IPS-NIHi7 (cell line): ENCODE data around the gene NT5C3A.

ENCODE experiments used
- DNase-seq: peaks from one replicate; pipeline ENCODE4 v3.0.0; 2012; ENCODE audit warnings: mixed read lengths; ENCODE audit errors: extremely low spot score

The NT5C3A gene

DNA sequence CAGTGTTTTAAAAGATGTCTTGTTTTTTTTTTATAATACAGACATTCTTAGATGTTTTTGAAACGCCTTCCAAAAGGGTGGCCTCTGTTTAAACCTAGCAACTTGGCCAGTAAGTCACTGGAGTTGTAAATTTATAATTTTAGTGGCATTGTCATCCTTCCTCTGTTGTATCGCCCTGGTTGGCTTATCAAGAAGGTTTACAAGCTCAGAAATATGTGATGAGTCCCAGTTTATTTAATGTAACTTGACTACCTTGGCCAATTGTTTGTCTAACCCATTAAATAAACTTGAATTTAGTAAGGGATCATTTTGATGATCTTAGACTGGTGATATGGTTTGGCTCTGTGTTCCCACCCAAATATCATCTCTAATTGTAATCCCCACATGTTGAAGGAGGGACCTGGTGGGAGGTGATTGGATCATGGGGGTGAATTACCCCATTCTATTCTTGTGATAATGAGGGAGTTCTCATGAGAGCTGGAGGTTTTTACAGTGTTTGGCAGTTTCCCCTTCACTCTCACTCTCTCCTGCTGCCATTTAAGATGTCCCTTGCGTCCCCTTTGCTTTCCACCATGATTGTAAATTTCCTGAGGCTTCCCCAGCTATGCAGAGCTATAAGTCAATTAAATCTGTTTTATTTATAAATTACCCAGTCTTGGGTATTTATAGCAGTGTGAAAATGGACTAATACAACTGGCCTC is 13.4 kb upstream of the NT5C3A start:
- no peak for DNase-seq

DNA sequence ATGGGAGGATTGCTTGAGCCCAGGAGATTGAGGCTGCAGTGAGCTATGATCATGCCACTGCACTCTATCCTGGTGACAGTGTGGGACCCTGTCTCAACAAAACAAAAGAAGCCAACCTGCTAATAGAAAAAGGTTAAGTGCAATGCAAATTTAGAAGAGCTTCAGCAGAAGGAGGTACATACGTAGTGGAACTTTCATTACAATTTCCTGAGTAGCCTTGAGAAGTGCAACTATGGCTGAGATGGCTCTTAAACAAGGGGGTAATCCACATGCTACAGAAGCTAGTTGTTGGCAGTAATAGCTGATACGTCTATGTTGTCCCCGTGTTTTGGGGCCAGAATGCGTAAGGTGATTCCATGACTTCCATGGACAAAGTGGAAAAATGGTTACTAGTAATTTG is 10.7 kb upstream of the NT5C3A start:
- no peak for DNase-seq

DNA sequence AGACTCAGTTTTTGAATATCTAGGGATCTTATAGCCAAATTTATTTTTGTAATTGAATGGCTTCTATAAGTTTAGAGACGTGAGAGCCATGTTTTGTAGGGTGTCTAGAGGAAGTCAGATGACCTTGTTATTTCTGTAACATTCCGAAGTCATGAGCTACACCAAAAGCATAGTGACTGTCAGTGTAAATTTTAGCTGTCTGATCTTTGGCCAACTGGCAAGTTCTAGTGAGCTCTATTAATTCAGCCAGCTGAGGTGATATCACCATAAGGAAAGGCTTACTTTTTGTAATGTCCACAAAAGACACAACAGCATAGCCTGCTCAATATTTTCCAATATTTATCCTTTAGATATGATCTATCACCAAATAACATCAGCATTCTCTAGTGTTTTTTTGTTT is 9.9 kb upstream of the NT5C3A start:
- DNase-seq, result no peak

DNA sequence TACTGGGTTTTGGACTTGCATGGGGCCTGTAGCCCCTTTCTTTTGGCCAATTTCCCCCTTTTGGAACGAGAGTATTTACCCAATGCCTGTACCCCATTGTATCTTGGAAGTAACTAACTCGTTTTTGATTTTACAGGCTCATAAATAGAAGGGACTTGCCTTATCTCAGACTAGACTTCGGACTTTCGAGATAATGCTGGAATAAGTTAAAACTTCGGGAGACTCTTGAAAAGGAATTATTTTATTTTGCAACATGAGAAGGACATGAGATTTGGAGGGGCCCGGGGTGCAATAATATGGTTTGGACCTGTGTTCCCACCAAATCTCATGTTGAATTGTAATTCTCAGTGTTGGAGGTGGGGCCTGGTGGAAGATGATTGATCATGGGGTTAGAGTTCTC is 8.3 kb upstream of the NT5C3A start:
- no peak for DNase-seq

DNA sequence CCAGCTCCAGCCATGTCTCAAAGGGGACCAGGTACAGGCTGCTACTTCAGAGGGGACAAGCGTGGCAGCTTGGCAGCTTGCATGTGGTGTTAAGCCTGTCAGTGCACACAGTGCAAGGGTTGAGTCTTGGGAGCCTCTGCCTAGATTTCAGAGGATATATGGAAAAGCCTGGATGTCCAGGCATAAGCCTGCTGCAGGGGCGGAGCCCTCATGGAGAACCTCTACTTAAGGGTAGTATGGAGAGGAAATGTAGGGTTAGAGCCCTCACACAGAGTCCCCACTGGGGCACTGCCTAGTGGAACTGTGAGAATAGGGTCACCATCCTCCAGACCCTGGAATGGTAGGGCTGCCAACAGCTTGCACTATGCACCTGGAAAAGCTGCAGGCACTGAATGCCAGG is 7.7 kb upstream of the NT5C3A start:
- no peak for DNase-seq

DNA sequence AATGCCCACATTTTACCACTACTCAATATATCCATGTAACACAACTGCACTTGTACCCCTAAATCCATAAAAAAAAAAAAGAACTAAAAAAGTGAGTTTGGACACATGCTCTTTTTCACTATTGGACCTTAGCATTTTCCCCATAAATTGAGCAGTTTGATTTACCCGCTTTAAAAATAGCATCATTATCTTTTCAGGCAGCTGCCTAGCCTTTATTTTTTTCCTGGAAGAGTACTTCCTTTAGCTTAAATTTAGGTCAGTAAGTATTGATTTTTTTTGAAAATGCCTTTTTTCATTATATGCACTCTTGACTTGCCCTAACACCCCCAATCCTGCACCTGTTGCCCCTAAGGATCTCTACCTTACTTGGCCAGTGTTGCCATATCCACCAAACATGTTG is 5.3 kb upstream of the NT5C3A start:
- no peak for DNase-seq

DNA sequence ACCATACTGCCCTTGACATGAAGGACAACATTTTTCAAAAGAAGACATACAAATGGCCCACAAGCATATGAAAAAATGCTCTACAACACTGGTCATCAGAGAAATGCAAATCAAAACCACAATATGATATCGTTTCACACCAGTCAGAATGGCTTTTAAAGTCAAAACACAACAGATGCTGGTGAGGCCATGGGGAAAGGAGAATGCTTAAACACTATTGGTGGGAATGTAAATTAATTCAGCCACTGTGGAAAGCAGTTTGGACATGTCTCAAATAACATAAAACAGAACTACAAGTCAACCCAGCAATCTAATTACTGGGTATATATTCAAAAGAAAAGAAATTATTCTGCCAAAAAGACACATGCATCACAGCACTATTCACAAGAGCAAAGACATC is 4.2 kb upstream of the NT5C3A start:
- no peak for DNase-seq

DNA sequence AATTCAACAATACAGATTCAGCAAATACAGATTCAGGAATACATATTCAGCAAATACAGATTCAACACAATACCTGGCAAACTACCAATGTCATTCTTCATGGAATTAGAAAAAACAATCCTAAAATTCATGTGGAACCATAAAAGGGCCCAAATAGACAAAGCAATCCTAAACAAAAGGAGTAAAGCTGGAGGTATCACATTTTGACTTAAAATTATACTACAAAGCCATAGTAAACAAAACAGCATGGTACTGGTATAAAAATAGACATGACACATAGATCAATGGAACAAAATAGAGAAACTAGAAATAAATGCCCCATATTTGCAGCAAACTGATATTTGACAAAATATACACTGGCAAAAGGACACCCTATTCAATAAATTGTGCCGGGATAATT is 3.4 kb upstream of the NT5C3A start:
- DNase-seq, result no peak

DNA sequence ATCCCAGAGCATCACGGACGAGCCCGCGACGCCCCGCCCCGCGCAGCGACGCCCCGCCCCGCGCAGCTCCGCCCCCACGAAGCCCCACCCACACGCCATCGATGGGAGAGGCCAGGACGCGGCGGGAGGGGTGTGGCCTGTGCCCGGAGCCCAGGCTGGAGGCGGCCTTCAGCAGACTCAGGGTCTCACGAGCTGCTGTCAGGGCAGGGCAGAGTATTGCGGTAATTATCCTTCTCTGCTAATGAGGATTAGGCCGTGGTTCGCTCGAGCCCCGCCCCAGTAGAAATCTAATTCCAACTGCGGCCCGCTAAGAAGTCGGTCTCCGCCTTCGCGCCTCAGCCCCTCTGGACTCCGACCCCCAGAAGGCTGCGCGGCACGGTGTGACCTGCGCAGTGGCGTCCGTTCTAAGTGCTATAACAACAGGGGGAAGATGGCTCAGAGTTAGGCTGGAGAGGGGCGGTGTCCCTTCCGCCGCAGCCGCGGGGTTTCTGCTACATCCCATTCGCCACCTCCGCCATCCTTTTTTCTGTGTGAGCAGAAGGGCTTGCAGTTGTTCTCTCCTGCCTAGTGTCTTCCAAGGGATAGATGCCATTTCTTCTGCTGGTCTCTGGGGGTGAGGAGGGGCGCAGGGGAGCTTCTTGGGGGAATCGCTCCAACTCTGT is 337 bp upstream of the NT5C3A start:
- DNase-seq, result peak; percentile 95

DNA sequence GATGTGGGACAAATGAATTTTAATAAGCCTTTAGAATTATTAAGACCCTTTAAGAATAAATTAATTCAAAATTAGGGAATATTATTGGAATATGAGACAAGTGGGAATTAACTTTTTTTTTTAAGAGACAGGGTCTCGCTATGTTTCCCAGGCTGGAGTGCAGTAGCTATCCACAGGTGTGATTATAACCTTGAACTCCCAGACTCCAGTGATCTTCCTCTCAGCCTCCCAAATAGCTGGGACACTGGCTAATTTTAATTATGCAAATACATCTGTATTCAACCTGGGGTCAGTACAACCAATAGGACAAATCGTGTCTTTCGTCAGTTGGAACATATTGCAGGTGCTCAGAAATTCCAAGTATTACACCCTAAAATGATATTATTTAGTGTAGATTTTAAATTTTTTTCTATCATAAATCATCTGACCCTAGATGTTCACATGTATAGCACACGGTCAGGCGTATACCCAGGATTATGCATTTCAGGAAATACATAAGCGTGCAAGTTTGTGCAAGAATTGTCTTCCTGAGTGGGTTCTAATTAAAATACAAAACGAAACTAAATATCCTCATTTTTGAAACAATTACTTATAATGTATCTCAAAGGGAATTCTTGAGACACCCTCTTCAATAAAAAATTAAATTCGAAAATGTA is 1.2 kb downstream of the NT5C3A start:
- DNase-seq, result no peak

DNA sequence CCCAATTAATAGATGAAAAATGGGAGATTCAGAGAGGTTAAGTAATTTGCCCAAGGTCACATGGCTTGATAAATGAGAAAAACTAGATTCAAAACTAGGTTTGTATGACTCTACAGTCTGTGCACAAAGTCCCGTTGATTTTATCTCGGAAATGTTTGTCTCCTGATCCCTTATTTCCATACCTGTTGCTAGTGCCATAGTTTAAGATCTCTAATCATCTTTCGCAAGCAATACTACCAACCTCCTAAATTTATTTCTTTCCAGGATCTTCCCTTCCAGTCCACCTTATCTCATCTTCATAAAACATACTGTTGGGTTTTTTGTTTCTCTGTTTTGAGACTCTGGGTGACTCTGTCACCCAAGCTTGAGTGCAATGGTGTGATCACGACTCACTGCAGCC is 2.9 kb downstream of the NT5C3A start:
- no peak for DNase-seq

DNA sequence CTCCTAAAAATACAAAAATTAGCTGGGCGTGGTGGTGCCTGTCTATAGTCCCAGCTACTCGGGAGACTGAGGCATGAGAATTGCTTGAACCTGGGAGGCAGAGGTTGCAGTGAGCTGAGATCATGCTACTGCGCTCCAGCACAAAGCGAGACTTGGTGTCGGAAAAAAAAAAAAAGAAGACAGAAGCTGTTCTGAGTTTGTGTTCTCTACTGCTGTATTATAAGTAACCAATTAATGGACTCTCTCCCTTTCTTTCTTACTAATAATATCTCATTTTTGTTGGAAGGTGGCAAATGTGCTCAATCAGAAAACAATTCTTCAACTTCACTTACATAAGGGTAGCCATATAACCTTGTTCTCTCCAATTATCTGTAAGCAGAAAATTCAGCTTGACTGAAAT is 7.4 kb downstream of the NT5C3A start:
- DNase-seq, result no peak

DNA sequence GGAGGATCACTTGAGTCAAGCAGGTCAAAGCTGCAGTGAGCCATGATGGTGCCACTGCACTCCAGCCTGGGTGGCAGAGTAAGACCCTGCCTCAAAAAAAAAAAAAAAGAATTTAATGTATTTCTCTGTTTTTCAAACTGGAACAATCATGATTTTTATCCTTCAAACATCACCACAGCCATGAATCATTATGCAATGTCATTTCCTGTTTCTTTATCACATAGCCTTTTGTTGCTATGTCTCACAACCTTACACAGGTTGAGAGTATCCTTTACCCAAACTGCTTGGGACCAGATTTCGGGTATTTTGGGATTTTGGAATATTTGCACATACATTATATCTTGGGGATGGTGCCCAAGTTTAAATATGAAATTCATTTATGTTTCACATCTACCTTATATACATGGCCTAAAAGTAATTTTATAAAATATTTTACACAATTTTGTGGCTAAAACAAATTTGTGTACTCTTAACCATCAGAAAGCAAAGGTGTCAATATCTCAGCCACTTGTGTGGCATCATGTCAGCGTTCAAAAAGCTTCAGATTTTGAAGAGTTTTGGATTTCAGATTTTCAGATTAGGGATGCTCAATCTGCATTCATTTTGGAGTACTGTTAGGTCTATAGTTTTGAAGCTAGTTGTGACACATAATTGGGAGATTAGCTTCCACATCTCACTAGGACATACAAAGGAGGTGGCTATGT is 8.2 kb downstream of the NT5C3A start:
- DNase-seq, result no peak

DNA sequence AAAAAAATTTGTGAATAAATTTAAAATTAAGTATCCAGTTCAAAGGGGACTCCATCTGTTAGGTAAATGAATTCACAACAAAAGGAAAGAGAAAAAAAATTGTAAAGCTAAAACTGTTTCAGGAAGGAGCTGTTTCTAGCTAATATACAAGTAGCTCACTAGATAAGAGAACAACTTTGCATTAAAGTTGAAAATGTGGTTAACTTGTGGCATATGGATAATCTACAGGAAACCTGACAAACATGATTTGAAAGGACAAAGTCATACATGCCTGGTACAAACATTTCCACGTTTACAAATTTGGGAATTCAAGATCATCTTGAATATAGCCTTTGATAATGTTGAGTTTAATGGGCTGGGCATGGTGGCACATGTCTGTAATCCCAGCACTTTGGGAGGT is 8.9 kb downstream of the NT5C3A start:
- DNase-seq, result no peak

DNA sequence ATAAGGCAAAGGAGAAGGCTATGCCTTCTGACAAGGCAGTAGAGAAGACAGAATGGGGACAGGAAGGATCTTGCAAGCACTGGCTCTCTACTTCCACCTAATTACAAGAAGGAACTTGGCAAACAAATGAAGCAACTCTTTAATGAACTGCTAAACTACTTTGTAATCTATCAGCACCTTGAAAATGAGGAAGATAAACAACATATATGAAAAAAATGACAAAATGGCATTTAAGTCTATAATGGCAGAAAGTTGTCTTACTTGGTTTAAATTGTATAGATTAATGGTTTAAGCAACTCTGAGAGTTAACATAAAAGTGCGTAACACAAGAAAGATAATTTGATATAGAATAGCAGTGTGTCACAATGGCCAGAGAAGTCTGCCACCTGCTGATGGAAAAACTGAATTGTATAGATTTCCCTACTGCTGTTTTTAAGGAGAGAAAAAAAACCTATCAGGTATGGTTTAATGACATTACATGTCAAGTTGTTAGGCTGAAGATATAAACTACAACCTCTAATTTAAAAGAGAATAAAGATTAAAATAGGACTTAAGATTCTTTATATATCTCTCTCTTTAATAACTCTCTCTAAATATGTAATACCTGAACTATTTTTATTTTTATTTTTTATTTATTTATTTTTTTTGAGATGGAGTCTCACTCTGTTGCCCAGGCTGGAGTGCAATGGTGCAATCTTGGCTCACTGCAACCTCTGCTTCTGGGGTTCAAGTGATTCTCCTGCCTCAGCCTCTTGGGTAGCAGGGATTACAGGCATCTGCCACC is 11.8 kb downstream of the NT5C3A start:
- DNase-seq, result peak; percentile 12

DNA sequence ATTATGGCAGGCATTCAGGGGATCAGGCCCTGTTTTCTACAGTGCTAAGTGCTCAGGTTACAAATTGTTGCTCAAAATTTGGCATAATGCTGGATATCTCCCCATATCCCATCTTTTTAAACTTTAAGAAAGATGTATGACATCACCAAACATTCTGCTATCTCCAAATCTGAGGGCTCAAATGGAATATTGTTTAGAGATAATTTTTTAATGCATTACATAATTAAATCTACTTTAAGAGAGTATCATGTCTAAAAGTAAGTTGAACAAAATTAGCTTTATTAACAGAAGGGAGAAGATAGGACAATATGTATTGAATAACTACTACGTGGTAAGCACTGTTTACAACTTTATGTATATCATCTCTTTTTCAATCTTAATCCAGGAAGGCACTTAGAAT is 13.9 kb downstream of the NT5C3A start:
- DNase-seq, result no peak

DNA sequence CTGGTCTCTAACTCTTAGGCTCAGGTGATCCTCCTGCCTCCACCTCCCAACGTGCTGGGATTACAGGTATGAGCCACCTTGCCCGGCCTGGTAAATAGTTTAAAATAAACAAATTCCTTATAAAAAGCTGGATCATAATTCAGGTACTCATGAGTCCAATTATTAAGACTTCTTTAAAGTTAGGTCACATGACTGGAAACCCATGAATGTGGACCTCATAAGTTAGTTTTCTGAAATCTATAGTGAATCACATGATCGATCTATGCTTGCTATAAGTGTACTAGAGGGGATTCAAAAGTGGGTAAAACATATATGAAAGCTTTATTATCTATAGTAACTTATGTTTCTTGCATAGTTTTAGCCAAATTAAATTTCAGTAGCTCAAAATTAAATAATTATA is 14.3 kb downstream of the NT5C3A start:
- DNase-seq, result no peak

DNA sequence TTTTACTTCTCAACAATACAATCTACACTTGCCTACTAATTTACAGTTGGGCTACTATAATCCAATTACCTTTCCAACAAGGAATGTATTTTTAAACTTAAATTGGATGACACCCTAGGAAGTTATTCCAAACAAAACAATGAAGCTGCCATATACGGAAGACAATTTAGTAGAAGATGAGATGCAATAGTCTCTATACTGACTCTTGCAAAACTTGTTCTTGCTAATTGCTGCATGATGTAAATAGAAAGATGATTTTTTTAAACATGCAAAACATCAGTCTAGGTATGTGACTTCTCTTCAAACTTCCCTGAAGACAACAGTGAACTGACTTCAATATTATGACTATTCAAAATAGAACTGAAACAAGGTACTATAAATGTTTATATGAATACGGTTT is 17.6 kb downstream of the NT5C3A start:
- no peak for DNase-seq

DNA sequence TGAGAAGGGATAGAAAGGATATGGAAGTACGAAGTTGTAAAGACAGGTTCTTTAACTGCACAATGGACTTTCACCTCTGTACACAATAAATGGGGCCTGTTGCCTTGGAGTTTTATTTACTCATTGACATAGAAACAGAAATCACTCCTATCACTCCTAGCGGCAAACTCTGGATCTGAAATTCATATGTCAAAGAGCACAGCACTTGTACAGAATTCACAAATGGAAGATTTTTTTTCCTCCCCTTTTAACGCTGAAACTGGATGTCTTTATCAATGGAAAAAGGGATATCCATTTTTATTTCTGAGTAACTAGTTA is 18.2 kb downstream of the NT5C3A start:
- no peak for DNase-seq

DNA sequence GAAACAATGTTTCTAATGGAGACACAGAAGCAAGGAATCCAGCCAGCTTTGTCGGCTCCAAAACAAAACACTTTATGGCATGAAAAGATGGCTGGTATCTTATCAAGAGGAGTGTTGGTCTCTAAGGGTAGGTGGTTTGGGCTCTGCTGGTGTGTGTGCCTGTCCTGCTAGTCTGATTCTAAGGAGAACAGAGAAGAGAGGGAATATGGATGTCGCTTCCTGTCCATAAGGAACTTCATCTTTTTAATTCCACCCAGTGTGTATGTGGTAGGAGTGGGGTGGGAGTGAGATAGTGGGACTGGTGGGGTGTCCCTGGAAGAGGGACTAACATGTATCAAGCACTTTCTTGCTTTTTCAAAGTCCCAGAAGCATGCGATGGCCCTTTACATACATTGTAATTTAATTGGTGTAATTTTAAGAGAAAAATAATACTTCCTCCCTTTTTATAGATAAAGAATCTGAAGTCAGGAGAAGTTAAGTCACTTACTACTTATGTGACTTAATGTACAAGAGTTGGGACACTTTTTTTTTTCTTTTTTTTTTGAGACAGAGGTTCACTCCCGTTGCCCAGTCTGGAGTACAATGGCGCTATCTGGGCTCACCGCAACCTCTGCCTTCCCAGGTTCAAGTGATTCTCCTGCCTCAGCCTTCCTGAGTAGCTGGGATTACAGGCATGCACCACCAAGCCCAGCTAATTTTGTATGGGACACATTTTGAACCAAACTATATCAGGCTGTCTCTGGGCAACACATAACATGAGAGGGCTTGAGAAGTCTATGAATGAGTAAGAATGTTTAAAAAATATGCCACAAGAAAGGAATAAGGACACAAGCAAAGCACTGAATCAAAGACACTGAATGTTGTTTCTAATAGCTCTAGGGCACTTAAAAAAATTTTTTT is 18.8 kb downstream of the NT5C3A start:
- no peak for DNase-seq
